CD1c-positive myeloid dendritic cell (primary cell): Measurements from ENCODE around the gene LSM14A.
"Not testable (repeated sequence)": the region's sequence is repeated elsewhere in the genome, so short reads cannot be mapped to it uniquely, and the experiment has no call there.

Source experiments
- DNase-seq: peaks from one replicate; pipeline ENCODE4 v3.0.0-alpha.2; 2016; ENCODE audit errors: extremely low spot score

LSM14A gene

GRCh38 chr19:34189917-34190425 lies 17.7 kb downstream of the LSM14A start:
- no peak for DNase-seq

- DNase-seq: no peak
Observed at GRCh38 chr19:34191355-34191962, 19.2 kb downstream of the LSM14A start.

DNA sequence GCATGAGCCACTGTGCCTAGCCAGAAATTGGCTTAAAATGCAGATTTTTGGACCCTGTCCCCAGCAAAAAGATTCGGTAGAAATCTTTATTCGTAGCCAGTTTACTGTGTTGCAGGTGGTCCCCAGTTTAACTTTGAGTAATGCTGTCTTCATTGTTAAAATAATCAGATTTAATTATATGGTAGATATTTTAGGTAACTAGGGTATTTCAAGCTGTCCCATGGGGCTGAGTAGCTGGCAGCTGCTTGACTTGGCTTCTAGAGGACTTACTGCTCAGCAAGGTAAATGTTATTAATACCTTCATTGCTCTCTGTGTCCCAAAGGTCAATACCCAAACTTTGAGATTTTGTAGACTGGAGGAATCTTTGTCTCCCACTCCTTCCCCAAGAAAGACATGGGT lies 21.1 kb downstream of the LSM14A start:
- no peak for DNase-seq

DNA sequence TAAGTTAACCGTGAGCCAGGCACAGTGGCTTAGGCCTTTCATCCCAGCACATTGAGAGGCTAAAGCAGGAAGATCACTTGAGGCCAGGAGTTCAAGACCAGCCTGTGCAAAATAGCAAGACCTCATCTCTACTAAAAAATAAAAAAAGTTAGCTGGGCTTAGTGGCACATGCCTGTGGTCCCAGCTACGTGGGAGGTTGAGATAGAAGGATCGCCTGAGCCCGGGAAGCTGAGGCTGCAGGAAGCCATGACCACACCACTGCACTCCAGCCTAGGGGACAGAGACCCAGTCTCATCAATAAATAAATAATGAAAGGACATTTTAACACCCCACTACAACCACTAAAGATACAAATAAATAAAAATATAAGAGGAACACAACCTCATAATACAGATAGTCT lies 21.6 kb downstream of the LSM14A start:
- DNase-seq: no peak

DNA sequence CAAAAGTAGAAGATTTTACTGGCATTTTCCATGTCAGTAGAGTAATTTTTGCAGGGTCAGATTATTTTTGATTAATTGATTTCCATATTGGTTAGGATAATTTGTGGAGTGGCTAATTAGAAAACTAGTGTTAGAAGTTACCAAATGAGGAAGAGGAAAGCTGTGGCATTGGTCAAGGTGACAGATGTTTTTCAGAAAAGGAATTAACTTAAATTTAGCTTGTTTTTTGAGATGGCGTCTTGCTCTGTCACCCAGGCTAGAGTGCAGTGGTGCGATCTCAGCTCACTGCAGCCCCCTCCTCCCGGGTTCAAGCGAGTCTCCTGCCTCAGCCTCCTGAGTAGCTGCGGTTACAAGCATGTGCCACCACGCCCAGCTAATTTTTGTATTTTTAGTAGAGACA lies 28.8 kb downstream of the LSM14A start:
- no peak for DNase-seq

DNA sequence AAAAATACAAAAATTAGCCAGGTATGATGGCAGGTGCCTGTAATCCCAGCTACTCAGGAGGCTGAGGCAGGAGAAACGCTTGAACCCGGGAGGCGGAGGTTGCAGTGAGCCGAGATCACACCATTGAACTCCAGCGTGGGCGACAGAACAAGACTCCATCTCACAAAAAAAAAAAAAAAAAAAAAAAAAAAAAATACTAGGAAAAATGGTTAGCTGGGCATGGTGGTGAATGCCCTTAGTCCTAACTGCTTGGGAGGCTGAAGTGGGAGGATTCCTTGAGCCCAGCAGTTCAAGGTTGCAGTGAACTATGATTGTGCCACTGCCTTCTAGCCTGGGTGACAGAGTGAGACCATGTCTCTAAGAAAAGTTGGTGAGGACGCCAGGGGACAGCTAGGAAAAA lies 33.0 kb downstream of the LSM14A start:
- DNase-seq: not testable (repeated sequence)

GRCh38 chr19:34208291-34208884 lies 36.1 kb downstream of the LSM14A start:
- no peak for DNase-seq

DNA sequence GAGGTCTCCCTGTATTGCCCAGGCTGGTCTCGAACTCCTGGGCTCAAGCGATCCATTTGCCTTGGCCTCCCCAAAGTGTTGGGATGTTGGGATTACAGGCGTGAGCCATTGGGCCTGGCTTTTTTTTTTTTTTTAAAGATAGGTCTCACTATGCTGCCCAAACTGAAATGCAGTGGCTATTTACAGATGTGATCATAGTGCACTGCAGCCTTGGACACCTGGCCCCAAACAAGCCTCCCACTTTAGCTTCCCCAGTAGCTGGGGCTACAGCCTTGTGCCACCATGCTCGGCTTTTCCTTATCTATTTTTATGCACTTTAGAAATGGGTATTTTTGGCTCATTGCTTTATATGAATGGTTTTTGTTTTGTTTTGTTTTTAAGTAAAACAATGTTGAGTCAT lies 37.4 kb downstream of the LSM14A start:
- DNase-seq: no peak

- DNase-seq: no peak
Observed at GRCh38 chr19:34213283-34213682, 41.0 kb downstream of the LSM14A start.

DNA sequence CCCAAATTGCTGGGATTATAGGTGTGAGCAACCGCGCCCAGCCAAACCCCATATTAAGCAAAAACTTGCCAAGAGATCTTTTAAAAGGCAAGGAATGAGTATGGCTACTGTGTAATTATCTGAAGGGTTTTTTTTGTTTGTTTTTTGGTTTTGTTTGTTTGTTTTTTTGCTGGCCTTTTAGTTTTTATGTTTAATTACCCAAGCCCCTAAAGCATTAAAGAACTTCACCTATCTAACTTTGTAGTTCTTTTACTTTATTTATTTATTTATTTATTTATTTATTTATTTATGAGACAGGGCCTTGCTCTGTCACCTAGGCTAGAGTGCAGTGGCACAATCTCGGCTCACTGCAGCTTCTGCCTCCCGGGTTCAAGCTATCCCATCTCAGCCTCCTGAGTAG lies 41.7 kb downstream of the LSM14A start:
- DNase-seq: no peak

GRCh38 chr19:34215006-34215665 lies 42.8 kb downstream of the LSM14A start:
- DNase-seq: no peak

DNA sequence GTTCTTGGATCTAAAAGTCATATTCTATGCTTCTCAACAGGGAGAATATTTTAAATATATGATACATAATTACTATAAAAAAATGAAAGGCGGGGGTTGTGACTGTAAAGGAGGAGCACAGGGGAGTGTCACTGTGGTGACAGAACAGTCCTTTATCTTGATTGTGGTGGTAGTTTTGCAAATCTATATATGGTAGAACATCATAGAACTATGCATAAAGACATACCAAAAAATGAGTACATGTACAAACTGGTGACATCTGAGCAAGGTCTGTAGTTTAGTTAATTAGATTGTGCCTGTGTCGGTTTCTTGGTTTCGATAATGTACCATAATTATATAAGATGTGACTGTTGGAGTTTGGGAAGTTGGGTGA lies 43.3 kb downstream of the LSM14A start:
- DNase-seq: no peak

GRCh38 chr19:34216745-34217219 lies 44.5 kb downstream of the LSM14A start:
- not testable (repeated sequence) for DNase-seq

- peak; percentile 58 for DNase-seq
Observed at GRCh38 chr19:34217952-34218817, 45.9 kb downstream of the LSM14A start.

GRCh38 chr19:34218818-34219164 lies 46.5 kb downstream of the LSM14A start:
- no peak for DNase-seq

DNA sequence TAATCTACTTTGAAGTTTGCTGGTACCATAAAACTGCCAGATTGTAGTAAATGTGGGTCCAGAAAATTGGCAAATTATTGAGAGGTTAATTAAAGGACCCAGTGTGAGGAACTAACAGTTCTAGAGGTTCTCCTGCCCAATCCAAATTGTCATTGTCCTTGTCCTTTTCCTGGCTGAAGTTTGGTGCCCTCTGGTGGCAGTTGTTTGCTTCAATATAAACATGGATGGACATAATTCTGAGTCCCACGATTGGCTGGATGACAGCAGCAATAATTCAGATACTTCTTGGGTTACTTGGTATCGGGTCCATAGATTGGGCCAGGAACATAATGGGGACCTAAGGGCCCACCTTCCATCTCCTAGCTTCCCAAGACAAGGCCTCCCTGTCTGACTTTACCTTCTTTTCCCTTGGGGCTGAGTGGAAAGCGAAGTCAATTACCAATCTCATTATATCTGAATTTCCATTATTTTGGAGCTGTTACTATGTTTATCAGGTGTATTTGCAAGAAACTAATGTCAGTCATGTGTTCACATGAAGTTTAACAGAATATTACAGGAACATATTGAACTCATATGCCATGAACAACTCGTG lies 48.3 kb downstream of the LSM14A start:
- DNase-seq: peak; percentile 73

GRCh38 chr19:34222386-34222785 lies 50.1 kb downstream of the LSM14A start:
- no peak for DNase-seq

GRCh38 chr19:34224996-34225658 lies 52.8 kb downstream of the LSM14A start:
- DNase-seq: no peak

DNA sequence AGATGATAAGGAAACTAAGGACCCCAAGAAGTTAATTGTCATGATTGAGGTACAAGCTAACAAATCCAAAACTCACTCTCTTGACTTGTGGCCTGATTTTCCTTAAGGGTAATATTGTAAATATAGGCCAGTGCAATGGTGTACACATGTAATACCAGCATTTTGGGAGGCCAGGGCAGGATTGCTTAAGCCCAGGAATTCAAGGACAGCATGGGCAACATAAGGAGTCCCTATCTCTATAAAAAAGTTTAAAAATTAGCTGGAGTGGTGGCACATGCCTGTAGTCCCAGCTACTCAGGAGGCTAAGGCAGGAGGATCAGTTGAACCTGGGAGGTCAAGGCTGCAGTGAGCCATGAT lies 53.3 kb downstream of the LSM14A start:
- DNase-seq: no peak

- DNase-seq: no peak
Observed at GRCh38 chr19:34226036-34226435, 53.7 kb downstream of the LSM14A start.

- no peak for DNase-seq
Observed at GRCh38 chr19:34228347-34228746, 56.0 kb downstream of the LSM14A start.
